ENCODE data around the gene GPR179. TPM values are rescaled to one million over a fixed set of nuclear protein-coding genes. Genes with fewer than 3 reads are reported as not detected.
A peak's percentile ranks its signal among the peaks of the same experiment; 100 is the strongest.

Gene GPR179
- total RNA-seq, 1 experiment from 2014 or later, result 0.09 TPM

DNA sequence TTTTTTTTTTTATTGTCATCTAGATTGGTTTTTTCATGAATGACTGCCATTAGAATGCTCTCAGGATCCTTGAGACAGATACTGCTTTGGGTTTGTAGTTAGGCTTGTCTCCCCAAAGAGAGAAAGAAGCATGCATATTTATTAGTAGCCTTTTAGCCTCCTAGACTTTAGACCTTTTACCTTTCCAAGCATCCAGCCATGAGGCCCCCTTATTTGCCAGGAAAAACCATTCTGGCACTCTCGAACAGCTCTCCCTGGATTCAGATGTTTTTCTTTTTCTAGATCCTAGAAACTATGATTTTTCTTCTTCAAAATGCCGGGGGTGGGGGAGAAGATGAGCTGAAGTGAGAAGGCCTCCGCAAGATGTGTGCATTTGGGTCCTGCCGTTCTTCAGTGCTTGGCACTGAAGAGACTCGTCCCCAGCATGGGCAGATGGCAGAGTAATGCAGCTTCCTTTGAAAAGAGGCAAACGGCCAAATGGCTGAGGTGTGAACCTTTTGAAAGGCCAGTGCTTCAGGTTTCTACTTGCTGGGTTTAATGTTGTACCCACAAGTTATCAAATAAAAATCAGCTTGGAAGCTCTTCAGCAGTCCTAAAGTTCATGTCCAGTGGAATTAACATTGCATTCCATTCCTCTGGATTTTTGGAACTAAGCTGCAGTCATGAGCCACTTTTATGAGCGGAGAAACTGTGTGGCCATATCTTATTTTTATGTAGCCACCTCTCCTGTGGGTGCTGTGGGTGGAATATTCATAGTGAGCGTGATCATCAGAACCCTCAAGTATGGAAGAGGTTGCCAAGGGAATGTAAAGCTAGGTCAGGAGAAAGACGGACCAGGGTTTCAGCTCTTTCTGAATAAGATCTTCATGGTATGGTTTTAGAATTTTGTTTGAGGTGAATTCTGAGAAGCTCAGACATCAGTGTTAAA, 15.1 kb upstream of the GPR179 start:
- Mint-ChIP-seq H3K4me1 (peaks cover 61% of the 10 kb centered on the region), H3K36me3 (no peaks in the 10 kb centered on the region; the same call in 1 of the 2 replicates), H3K27ac (peak overlapping the region; percentile 46; the same call in 1 of the 2 replicates), H3K27me3 (ENCODE audit: low read depth) (no peaks in the 10 kb centered on the region), H3K4me3 (no peak overlapping the region), H3K9me3 (no peaks in the 10 kb centered on the region)
- ATAC-seq, result no peak
- ChIA-PET POLR2A (interaction anchor here (0.6 kb wide), 1 partner anchor 49 kb away, joined by 6 read pairs; no protein-coding TSS in a partner anchor), CTCF (interaction anchor here (1.0 to 2.9 kb wide), 7 partner anchors 9 to 55 kb away, joined by 3 to 21 read pairs (median 6); no protein-coding TSS in a partner anchor)
- DNase-seq (ENCODE audit: low spot score), result no peak
- TF ChIP-seq, protein P1, sequence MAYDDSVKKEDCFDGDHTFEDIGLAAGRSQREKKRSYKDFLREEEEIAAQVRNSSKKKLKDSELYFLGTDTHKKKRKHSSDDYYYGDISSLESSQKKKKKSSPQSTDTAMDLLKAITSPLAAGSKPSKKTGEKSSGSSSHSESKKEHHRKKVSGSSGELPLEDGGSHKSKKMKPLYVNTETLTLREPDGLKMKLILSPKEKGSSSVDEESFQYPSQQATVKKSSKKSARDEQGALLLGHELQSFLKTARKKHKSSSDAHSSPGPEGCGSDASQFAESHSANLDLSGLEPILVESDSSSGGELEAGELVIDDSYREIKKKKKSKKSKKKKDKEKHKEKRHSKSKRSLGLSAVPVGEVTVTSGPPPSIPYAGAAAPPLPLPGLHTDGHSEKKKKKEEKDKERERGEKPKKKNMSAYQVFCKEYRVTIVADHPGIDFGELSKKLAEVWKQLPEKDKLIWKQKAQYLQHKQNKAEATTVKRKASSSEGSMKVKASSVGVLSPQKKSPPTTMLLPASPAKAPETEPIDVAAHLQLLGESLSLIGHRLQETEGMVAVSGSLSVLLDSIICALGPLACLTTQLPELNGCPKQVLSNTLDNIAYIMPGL (CRISPR knock-in tag; IDR thresholded peaks at IDR 0.05), result no peak
- TF ChIP-seq, protein P2, sequence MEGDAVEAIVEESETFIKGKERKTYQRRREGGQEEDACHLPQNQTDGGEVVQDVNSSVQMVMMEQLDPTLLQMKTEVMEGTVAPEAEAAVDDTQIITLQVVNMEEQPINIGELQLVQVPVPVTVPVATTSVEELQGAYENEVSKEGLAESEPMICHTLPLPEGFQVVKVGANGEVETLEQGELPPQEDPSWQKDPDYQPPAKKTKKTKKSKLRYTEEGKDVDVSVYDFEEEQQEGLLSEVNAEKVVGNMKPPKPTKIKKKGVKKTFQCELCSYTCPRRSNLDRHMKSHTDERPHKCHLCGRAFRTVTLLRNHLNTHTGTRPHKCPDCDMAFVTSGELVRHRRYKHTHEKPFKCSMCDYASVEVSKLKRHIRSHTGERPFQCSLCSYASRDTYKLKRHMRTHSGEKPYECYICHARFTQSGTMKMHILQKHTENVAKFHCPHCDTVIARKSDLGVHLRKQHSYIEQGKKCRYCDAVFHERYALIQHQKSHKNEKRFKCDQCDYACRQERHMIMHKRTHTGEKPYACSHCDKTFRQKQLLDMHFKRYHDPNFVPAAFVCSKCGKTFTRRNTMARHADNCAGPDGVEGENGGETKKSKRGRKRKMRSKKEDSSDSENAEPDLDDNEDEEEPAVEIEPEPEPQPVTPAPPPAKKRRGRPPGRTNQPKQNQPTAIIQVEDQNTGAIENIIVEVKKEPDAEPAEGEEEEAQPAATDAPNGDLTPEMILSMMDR (IDR thresholded peaks at IDR 0.05), result no peak
- TF ChIP-seq ZNF423 (CRISPR knock-in tag; IDR thresholded peaks at IDR 0.05), result no peak
- TF ChIP-seq STAT6 (CRISPR knock-in tag; conservative IDR thresholded peaks at IDR 0.05; ENCODE audit: low read depth), result no peak
- no peak for TF ChIP-seq ELF4 (CRISPR knock-in tag; IDR thresholded peaks at IDR 0.05; ENCODE audit: low read depth)
- TF ChIP-seq NR2C2 (CRISPR knock-in tag; IDR thresholded peaks at IDR 0.05), result no peak
- TF ChIP-seq, protein P3, sequence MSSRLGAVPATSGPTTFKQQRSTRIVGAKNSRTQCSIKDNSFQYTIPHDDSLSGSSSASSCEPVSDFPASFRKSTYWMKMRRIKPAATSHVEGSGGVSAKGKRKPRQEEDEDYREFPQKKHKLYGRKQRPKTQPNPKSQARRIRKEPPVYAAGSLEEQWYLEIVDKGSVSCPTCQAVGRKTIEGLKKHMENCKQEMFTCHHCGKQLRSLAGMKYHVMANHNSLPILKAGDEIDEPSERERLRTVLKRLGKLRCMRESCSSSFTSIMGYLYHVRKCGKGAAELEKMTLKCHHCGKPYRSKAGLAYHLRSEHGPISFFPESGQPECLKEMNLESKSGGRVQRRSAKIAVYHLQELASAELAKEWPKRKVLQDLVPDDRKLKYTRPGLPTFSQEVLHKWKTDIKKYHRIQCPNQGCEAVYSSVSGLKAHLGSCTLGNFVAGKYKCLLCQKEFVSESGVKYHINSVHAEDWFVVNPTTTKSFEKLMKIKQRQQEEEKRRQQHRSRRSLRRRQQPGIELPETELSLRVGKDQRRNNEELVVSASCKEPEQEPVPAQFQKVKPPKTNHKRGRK (CRISPR knock-in tag; IDR thresholded peaks at IDR 0.05; ENCODE audit: borderline replicate concordance), result no peak
- TF ChIP-seq SP1 (CRISPR knock-in tag; conservative IDR thresholded peaks at IDR 0.05), result no peak
- TF ChIP-seq, protein P4, sequence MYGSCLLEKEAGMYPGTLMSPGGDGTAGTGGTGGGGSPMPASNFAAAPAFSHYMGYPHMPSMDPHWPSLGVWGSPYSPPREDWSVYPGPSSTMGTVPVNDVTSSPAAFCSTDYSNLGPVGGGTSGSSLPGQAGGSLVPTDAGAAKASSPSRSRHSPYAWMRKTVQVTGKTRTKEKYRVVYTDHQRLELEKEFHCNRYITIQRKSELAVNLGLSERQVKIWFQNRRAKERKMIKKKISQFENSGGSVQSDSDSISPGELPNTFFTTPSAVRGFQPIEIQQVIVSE (CRISPR knock-in tag; IDR thresholded peaks at IDR 0.05; ENCODE audit: borderline replicate concordance), result no peak
- TF ChIP-seq AR (CRISPR knock-in tag; IDR thresholded peaks at IDR 0.05), result no peak
- TF ChIP-seq, protein P5, sequence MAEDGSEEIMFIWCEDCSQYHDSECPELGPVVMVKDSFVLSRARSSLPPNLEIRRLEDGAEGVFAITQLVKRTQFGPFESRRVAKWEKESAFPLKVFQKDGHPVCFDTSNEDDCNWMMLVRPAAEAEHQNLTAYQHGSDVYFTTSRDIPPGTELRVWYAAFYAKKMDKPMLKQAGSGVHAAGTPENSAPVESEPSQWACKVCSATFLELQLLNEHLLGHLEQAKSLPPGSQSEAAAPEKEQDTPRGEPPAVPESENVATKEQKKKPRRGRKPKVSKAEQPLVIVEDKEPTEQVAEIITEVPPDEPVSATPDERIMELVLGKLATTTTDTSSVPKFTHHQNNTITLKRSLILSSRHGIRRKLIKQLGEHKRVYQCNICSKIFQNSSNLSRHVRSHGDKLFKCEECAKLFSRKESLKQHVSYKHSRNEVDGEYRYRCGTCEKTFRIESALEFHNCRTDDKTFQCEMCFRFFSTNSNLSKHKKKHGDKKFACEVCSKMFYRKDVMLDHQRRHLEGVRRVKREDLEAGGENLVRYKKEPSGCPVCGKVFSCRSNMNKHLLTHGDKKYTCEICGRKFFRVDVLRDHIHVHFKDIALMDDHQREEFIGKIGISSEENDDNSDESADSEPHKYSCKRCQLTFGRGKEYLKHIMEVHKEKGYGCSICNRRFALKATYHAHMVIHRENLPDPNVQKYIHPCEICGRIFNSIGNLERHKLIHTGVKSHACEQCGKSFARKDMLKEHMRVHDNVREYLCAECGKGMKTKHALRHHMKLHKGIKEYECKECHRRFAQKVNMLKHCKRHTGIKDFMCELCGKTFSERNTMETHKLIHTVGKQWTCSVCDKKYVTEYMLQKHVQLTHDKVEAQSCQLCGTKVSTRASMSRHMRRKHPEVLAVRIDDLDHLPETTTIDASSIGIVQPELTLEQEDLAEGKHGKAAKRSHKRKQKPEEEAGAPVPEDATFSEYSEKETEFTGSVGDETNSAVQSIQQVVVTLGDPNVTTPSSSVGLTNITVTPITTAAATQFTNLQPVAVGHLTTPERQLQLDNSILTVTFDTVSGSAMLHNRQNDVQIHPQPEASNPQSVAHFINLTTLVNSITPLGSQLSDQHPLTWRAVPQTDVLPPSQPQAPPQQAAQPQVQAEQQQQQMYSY (CRISPR knock-in tag; IDR thresholded peaks at IDR 0.05), result no peak
- no peak for TF ChIP-seq GTF2I (CRISPR knock-in tag; conservative IDR thresholded peaks at IDR 0.05)
- TF ChIP-seq JAZF1 (CRISPR knock-in tag; IDR thresholded peaks at IDR 0.05), result no peak
- TF ChIP-seq NFE2L1 (CRISPR knock-in tag; IDR thresholded peaks at IDR 0.05), result no peak
- TF ChIP-seq ZNF416 (CRISPR knock-in tag; IDR thresholded peaks at IDR 0.05), result no peak
